Measurements from ENCODE around the gene PUS7L. TPM values are rescaled to one million over a fixed set of nuclear protein-coding genes. Genes with fewer than 3 reads are reported as not detected.

PUS7L gene
- polyA plus RNA-seq, 3 donors, result 1.6 to 14.5 (median 13.0) TPM

DNA sequence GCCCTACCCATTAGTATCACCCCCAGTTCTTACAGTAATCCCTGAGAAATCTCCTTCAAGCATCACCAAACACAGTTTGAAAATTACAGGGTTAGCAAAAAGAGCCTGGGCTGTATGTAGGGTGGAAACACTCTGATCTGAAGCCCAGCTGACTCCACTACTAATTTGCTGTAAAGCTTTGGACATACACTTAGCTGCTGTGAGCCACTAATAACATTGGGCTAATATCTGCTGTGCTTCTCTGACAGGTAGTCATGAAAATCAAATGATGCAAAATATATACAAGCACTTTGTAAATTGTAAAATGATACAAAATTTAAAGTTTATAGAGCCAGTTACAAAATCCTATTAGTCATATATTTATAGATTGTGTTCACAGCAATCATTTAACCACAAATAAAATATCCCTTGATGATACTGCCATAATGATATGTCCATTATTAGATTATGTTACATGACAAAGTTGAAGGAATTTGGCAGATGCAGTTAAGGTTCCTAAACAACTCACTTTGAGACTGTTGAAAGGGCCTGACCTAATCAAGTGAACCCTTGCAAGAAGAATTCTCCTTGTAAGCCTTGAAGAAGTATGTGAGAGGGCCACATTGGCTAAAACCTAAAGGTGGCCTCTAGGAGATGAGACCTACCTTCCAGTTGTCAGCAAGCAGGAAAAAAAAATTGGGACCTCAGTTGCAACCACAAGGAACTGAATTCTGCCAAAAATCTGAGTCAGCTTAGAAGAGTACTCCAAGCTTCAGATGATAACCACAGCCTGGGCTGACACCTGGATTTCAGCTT, 28.5 kb upstream of the PUS7L start:
- H3K27ac ChIP-seq (ENCODE audit: low read depth in 1 of 2, low read length in 2 of 2), result no peak overlapping the region
- TF ChIP-seq, protein P1, sequence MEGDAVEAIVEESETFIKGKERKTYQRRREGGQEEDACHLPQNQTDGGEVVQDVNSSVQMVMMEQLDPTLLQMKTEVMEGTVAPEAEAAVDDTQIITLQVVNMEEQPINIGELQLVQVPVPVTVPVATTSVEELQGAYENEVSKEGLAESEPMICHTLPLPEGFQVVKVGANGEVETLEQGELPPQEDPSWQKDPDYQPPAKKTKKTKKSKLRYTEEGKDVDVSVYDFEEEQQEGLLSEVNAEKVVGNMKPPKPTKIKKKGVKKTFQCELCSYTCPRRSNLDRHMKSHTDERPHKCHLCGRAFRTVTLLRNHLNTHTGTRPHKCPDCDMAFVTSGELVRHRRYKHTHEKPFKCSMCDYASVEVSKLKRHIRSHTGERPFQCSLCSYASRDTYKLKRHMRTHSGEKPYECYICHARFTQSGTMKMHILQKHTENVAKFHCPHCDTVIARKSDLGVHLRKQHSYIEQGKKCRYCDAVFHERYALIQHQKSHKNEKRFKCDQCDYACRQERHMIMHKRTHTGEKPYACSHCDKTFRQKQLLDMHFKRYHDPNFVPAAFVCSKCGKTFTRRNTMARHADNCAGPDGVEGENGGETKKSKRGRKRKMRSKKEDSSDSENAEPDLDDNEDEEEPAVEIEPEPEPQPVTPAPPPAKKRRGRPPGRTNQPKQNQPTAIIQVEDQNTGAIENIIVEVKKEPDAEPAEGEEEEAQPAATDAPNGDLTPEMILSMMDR (IDR thresholded peaks at IDR 0.05), result no peak
- no peaks in the 10 kb centered on the region for H4K20me1 ChIP-seq (ENCODE audit: insufficient read depth, low read length)
- H3K9ac ChIP-seq (ENCODE audit: insufficient read depth, low read length, poor library complexity, severe bottlenecking), result no peak overlapping the region
- H3K27me3 Mint-ChIP-seq (ENCODE audit: low read depth in 3 of 3), result peaks cover 0 to 2% (median 0%) of the 10 kb centered on the region in 3 donors
- H3K4me1 Mint-ChIP-seq, result no peaks in the 10 kb centered on the region
- H3K9me3 ChIP-seq (replicated peaks in 1 of 2; ENCODE audit: control insufficient read depth in 1 of 2, insufficient read depth in 1 of 2, low read length in 2 of 2), result no peaks in the 10 kb centered on the region
- no peak overlapping the region for H3K4me2 ChIP-seq (replicated peaks; ENCODE audit: extremely low read depth, low read length, poor library complexity, severe bottlenecking)
- no peak overlapping the region for H2AFZ ChIP-seq (ENCODE audit: insufficient read depth, low read depth, low read length, poor library complexity, severe bottlenecking)
- H3K27me3 ChIP-seq (ENCODE audit: control insufficient read depth in 2 of 2, insufficient read depth in 2 of 2, low read length in 2 of 2), result no peaks in the 10 kb centered on the region
- no peaks in the 10 kb centered on the region for H3K4me1 ChIP-seq (ENCODE audit: control insufficient read depth in 1 of 2, insufficient read depth in 2 of 2, low read length in 2 of 2)
- DNase-seq, result no peak
- no peaks in the 10 kb centered on the region for H3K9me3 Mint-ChIP-seq
- peaks cover 49 to 54% of the 10 kb centered on the region in 2 donors for H3K36me3 Mint-ChIP-seq
- peaks cover 61 to 62% of the 10 kb centered on the region in 2 donors for H3K36me3 ChIP-seq (replicated peaks in 1 of 2; ENCODE audit: control insufficient read depth in 1 of 2, insufficient read depth in 2 of 2, low read length in 2 of 2)
- intact Hi-C loops (cut with micrococcal nuclease), result no loop called here
- H3K4me3 Mint-ChIP-seq, result no peak overlapping the region
- H3K79me2 ChIP-seq (ENCODE audit: insufficient read depth, low read length), result no peaks in the 10 kb centered on the region
- no peak overlapping the region for H3K4me3 ChIP-seq (replicated peaks in 1 of 3; ENCODE audit: low read depth in 2 of 3, low read length in 3 of 3)
- peak overlapping the region in 1 of 7 donors; percentile 1 for H3K27ac Mint-ChIP-seq

DNA sequence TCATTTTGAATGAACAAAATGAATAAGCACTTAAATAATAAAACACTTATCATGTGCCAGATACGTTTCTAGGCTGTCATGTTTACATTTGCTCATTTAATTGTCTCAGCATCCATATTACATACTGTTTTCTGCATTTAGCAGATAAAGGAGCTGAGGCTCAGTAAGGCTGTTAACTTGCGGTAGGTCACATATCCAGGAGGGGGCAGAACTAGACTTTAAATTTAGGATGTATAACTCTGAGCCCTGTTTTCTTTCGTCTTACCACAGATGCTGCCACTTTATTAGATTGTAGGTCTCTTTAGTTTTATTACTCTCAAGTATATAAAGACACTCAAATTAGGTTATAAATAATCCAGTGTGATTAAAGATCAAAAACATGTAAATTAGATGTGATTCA, 17.9 kb upstream of the PUS7L start:
- no peaks in the 10 kb centered on the region for H3K9me3 Mint-ChIP-seq
- H3K27ac Mint-ChIP-seq, result no peak overlapping the region
- WGBS (ENCODE audit: insufficient coverage), result no CpG with 5 or more reads among the region's 3 CpGs
- no peak overlapping the region for H2AFZ ChIP-seq (ENCODE audit: insufficient read depth, low read depth, low read length, poor library complexity, severe bottlenecking)
- H3K79me2 ChIP-seq (ENCODE audit: insufficient read depth, low read length), result no peaks in the 10 kb centered on the region
- H3K27me3 Mint-ChIP-seq (ENCODE audit: low read depth in 3 of 3), result no peaks in the 10 kb centered on the region
- no peak overlapping the region for H3K27ac ChIP-seq (ENCODE audit: low read depth in 1 of 2, low read length in 2 of 2)
- no peak overlapping the region for H3K4me3 Mint-ChIP-seq
- peak in 1 of 3 donors; percentile 4 for DNase-seq
- H3K4me1 ChIP-seq (ENCODE audit: control insufficient read depth in 1 of 2, insufficient read depth in 2 of 2, low read length in 2 of 2), result no peaks in the 10 kb centered on the region
- intact Hi-C loops (cut with micrococcal nuclease), result loop anchor here in 1 of 2 donors (5.0 kb wide), 1 partner anchor 106 kb away; no protein-coding TSS in a partner anchor
- no peak overlapping the region for H3K4me3 ChIP-seq (replicated peaks in 1 of 3; ENCODE audit: low read depth in 2 of 3, low read length in 3 of 3)
- H3K9ac ChIP-seq (ENCODE audit: insufficient read depth, low read length, poor library complexity, severe bottlenecking), result no peak overlapping the region
- H4K20me1 ChIP-seq (ENCODE audit: insufficient read depth, low read length), result no peaks in the 10 kb centered on the region
- no peaks in the 10 kb centered on the region for H3K9me3 ChIP-seq (replicated peaks in 1 of 2; ENCODE audit: control insufficient read depth in 1 of 2, insufficient read depth in 1 of 2, low read length in 2 of 2)
- peaks cover 89 to 99% of the 10 kb centered on the region in 2 donors for H3K36me3 ChIP-seq (replicated peaks in 1 of 2; ENCODE audit: control insufficient read depth in 1 of 2, insufficient read depth in 2 of 2, low read length in 2 of 2)
- H3K4me1 Mint-ChIP-seq, result no peaks in the 10 kb centered on the region
- H3K4me2 ChIP-seq (replicated peaks; ENCODE audit: extremely low read depth, low read length, poor library complexity, severe bottlenecking), result no peak overlapping the region
- peaks cover 40 to 41% of the 10 kb centered on the region in 2 donors for H3K36me3 Mint-ChIP-seq
- no peaks in the 10 kb centered on the region for H3K27me3 ChIP-seq (ENCODE audit: control insufficient read depth in 2 of 2, insufficient read depth in 2 of 2, low read length in 2 of 2)
- TF ChIP-seq, protein P1 (IDR thresholded peaks at IDR 0.05), result peak; percentile 38
